DLD1 (cell line): ENCODE measurements around the gene PSD2.

Experiments used
- in situ Hi-C: cut with HindIII; loops from 2 replicates; pipeline ENCODE4 v1.10.0; 2017; ENCODE audit warnings: low sequenced_read_pairs

The PSD2 gene

DNA sequence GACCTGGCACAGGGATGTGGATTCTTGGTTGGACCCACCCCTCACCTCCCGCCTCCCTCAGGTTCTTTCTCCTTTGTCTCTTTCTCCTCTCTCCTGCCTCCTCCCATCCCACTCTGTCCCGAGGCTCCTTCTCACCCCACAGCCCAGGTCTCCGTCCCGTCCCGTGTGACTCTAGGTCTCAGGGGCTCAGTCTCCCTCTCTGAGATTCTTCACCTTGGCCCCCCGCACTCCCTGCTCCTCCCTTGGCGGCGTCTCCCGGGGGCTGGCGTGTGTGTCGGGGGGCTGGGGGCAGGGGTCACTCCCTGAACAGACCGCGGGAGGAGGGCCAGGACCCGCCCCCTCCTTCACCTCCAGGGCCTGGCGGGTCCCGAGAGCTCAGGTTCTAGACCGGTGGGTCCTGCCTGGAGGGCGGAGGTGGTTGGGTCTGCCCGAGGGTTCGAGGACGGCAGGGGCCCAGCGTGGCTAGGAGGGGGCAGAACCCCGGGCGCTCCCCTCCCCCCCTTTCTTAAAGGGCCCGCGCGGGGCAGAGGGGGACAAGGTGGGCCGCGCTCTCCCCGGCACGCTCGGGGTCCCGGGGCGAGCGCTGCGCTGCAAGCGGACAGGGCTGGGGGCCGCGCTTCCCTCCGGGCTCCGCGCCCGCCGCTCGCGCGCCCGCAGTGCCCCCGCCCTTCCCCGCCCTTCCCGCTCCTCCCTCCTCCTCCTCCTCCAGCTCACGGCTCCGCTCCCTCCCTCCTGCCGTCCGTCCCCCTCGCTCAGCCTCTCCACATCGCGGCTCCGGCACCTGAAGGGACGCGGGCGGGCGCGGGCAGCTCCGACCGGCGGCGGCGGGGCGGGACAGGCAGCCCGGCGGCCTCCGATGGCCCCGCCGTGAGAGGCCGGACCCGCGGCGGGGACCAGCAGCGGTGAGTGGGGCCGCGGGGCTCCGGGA, at the start of gene PSD2:
Gene PSD2 (plus strand): TSS at position 735 of the 928 bp plus-strand sequence. CDS start 13,633 bp downstream, outside the sequence.
- in situ Hi-C loops = no loop called here

DNA sequence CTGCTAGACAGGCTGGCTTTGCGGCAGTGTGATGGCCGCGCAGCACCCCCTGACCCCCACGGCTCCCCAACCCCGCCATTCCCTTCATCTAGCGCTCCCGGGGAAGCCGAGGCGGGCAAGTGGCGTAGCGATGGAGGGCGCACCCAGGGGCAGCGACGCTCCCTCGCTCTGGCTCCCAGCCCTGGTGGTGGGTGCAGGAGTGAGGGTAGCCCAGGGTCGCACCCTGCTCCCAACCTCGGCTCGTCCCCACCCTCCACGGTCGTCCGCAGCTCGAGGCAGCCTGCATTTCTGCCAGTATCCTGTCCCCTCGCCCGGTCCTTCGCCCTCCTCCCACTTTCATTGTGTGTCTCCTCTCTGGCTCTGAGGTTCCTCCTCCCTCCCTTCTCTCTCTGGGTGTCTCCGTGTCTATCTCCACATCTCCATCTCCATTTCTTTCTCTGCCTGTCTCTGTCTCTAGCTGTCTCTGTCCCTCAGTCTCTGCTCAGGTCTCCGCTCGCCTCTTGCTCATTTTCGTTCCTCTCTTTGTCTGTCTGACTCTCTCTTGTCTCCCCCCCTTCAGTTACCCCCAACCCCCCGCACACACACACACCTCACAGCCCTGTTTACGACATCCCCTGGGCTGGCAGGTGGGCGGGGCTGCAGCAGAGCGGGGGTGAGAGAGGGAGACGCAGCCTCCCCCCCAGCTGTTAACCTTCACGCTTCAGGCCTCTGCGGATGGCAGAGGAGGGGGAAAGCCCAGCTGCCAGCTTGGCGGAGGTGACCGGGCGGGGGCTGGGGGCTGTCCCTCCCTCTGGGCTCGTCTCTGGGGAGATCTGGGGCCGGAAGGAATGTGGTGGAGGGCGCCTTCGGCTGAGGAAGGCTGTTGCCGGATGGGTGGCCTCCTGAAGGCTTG, 48.7 kb upstream of the PSD2 start:
- in situ Hi-C loops = no loop called here

DNA sequence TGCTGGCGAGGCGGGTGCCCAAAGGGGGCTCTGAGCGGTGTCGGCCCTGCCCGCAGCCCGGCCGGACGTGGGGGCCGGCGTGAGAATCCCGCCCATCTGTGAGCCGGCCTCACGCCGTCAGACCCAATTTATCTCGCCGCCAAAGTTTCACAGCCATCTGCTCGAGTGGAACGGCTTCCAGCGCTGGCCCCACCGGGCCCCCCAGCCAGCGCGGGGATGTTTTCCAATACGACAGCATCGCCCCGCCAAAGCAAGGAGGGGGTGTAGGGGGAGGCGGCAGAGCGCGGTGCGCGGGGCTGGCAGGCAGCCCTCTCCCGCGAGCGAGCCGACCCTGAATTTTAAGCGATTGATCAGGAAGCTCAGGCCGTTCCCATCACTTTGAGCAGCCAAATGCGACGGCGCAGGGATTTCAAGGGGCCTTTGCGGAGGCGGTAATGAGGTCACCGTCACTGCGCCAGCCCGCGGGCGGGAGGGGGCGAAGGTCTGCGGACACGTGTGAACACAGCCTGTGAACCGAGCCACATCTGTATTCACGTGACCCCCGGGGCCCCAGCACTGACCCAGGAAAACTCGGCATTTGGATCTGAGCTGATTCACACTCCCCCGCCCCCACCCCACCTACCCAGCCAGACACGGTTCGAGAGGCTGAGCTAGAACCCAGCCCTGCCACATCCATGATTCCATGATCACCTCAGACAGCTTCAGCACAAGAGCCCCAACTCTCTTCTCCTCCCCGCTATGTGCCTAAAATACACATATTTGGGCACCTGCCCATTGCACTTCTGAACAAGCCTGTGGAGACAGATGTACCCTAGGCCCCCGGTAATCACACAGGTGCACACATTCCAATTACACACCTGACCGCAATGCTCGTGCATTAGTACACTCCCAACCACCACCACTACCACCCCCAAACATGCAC, 47.8 kb upstream of the PSD2 start:
- in situ Hi-C loops = no loop called here

DNA sequence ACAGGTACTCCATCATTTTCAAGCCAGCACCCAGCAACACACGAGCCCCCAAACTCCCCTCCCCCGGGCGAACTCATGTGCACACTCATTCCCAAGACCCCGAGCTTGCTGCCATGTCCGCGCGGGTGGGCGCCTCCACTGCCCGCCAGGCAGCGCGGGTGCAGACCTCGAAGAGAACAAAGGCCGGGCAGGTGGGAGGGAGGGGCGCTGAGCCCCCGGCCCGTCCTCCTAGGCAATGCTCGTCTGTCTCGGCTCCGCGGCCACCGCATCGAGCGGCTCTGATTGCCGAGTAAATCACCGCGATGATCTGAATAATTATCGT, 47.1 kb upstream of the PSD2 start:
- in situ Hi-C loops = no loop called here

DNA sequence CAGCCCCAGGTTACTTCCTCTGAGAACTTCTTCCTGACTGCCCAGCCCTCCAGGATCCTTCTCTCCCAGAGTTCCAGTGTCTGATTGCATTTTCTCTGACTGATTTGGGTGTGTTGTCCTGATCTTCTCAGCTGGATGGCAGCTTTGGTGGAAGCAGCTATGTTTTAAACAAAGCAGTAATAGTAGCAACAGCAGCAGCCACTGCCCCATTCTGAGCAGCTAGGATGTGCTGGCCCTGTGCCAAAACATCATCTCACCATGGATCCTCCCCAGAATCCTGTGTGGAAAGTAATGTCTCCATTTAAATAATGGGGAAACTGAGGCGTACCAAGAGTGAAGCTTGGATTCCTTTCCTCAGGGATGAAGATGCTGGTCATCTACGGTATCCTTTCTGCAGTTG, 46.4 kb upstream of the PSD2 start:
- in situ Hi-C loops = no loop called here

DNA sequence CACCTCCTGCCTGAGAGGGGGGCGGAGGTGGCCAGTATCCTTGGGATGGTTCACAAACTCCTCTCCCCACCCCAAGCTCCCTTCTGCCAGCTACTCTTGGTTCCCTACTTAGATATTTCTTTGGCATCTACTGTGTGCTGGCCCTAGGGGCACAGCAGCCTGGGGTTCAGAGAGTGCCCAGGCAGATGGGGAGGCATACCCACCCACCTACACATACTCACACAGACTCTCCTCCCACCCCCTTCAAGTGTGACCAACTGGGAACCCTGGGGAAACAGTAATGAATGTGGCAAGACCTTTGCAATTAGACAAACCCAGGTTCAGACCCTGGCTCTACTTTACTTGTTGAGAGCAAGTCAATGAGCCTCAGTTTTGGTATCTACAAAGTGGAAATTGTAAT, 44.4 kb upstream of the PSD2 start:
- in situ Hi-C loops = loop anchor here (25.0 kb wide), 1 partner anchor 339 kb away; the partner anchor contains the start of gene SPATA24

DNA sequence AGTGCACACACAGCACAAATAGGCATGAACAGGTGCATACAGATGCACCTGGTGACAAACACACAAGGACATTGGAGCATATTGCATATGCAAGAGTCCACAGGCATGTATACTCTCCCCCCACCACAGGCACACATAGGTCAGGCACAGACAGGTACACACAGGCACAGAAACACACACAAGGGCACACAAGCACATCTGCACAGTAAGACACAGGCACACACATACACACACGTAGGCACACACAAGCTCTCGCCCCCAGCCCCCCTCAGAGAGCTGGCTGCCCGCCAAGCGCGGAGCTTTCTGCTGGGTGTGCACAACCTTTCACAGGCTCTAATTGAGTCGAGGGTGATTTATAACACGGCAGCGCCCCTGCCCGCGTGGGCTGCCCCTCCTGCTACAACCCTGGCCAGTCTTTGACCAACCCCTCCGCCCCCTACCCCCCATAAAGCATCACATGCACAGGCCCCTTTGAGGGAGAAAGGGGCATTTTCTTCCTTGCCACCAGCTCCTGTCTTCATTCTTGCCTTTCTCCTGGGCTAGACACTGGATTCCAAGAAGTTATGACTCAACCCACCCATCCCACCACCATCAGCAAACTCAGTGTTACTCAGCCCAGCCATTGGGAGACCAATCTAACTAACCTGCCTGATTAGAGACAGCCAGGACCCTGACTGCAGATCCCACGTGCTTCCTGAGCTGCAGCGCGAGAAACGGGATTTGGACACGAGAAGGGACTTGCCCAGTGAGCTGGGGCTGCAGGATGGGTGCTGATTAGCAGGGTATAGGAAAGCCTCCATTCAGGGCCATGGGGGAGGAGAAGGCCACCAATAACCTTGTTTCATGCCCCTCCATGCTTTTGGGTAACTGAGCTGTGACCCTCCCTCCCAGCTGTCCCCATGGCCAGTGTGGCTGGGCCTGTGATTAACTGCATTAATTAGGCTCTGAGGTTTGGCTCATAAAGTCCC, 42.8 kb upstream of the PSD2 start:
- in situ Hi-C loops = loop anchor here (25.0 kb wide), 1 partner anchor 340 kb away; the partner anchor contains the start of gene SPATA24

DNA sequence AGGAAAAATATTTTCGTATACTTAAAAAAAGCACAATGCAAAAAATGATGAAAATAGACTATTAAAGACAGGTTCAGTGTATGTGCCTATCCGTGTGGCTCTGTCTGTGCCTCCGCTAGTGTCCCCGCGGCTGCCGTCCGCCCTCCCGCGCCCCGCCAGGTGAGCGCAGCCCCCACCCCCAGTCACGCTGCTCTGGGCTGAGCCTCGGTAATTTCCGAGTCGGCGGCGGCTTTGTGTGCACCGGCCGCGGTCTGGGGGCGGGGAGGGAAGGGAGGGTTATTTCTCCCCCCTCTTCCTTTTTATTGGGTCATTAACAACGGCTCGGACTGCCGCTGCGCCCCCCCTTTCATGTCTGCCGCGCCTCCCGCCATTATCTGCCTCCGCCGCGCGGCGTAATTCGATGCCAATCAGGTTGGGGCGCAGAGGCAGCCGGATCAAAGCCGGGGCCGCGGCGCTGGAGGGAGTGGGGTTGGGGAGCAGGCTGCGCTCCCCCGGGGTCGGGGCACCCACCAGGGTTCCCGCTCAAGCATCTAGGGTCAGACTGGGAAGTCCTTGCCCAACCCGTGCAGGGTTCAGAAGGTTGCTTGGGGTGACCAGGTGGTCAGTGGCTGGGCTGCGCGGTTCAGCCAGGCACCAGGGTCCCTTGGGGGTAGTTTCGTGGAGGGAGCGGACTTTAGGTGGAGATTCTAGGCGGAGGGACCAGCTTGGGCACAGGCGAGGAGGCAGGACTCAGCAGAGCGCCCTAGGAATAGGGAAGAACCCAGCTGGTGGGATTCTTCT, 39.5 kb upstream of the PSD2 start:
- in situ Hi-C loops = loop anchor here (25.0 kb wide), 1 partner anchor 344 kb away; the partner anchor contains the start of gene SPATA24

DNA sequence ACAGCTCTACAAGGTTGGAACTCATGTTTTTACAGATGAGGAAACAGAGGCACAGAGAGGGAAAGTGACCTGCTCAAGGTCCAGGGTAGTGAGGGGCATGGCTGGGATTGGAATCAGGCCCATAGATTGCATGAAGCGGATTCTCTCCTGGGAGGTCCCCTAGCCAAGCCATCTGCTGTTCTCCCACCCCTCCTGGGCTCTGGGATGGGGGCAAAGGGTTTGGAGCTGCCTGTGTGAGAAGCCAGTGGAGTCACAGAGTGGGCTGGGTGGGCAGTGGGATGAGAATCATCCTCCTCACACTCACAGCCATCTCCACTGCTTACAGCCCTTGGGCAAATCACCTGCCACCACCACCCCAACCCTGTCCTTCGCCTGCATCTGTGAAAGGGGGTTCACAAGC, 38.6 kb upstream of the PSD2 start:
- in situ Hi-C loops = loop anchor here (25.0 kb wide), 1 partner anchor 345 kb away; the partner anchor contains the start of gene SPATA24

DNA sequence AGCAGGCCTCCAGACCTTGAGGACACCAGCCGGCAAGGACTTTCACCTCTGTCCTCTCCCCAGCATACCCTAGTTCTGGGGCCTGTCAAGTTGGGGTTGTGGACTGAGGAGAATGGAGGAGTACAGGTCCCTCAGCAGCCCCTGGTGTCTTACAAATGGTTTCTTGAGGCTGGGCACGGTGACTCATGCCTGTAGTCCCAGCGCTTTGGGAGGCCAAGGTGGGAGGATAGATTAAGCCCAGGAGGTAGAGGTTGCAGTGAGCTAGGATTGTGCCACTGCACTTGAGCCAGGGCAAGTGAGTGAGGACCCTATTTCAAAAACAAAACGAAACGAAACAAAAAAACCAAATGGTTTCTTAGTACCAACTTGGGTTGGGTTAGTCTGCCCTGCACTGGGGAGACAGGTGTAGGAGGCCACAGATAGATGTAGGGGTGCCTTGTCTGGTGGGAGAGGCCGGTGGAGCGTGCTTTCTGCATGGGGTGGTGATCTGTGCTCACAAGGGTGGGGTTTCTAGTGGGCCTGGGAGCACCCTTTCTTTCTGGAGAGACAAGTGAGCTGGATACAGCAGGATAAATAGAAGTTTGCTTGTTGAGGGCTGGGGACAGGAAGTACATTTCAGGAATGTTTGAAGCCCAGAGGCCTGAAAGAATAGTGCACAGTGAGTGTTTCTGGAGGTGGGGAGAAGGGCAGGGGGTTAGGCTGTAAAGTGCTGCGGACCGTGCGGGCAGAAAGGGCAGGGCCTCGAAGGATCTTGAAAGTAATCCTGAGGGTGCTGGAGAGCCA, 37.7 kb upstream of the PSD2 start:
- in situ Hi-C loops = loop anchor here (25.0 kb wide), 1 partner anchor 346 kb away; the partner anchor contains the start of gene SPATA24

DNA sequence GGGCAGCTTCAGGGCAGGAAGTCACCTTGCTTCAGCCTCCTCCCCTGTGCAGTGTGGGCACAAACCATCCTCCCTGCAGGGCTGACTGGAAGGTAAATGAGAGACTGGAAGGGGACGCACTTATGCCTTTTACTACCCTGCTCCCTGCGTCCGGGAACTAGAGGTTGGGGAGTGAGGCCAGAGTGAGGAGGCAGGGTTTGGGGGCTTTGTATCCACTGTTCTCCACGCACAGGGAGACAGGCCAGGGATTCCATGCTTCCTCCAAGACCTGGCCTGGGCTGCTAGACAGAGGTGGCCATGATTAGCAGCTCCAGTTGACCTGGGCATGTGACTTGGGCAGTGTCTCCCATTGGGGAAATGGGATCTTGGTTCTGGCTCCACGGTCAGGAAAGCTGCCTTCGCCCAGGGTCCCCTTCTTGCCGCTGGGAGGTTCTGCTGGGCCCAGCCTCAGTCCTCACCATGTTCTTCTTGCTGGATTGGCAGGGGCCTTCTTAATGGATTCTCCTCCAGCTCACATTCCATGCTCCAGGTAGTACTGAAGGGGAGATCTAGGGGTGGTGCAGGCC, 37.0 kb upstream of the PSD2 start:
- in situ Hi-C loops = loop anchor here (25.0 kb wide), 1 partner anchor 346 kb away; the partner anchor contains the start of gene SPATA24

DNA sequence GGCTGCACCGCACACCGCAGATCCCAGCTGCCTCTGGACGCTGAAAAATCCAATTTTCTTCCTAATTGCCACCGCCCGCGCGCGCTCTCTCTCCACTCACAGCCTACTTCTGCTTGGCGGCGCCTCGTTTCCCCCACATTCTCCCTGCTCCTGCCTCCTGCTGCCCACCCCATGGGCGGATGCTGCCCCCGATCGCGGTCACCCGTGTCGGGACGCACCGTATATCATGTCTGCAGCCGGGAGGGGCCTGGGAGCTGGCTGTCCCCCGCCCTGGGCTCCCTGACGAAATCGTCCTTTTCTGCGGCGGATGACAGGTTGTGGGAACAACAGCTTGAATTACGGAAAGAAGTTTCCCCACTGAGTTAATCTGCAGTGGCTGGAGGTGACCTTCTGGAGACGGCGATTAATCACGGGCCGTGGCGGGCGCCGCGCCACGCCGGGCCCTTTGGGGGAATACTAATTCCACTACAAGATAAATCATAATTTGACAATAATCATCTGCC, 36.3 kb upstream of the PSD2 start:
- in situ Hi-C loops = loop anchor here (25.0 kb wide), 1 partner anchor 347 kb away; the partner anchor contains the start of gene SPATA24

DNA sequence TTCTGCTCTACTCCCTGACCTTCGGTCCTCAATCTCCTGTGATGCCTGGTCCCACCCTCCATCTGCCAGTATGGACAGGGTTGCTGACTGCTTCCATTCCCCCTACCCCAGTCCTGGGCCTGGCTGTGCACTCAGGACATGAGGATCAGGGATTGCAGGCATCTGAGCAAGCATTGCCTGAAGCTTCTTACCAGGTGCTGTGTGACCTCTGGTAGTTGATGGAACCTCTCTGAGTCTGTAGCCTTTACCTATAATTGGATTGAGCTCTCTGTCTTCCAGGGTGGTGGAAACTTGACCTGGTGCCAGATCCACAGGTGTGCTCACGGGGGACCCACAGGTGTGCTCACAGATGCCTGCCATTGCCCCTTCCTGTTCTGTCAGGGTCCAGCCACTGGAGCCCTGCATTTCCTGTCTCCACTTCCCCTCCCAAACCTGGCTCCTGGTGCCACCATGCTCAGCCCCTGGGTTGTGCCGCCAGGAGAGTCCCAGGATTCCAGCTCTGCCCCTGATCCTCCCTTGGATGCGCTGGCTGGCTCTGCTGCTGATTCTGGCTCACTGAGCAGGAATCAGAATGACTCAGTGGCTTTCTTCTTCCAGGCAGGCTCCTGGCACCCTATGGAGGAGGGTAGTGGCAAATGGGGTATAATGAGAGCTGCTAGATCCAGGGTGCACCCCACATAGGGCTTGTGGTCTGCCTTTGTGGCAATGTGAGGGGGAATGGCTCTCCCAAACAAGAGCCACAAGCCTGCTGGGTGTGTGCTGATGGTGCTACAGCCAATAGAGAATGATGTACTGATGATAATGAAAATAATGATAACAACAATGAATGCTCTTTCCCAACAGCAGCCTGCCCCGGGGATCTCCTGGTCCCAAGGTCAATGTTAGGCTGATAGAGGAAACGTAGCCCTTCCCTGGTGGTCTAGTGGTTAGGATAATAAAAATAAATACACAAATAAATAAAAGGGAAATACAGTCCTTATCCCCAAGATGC, 35.2 kb upstream of the PSD2 start:
- in situ Hi-C loops = loop anchor here (25.0 kb wide), 1 partner anchor 348 kb away; the partner anchor contains the start of gene SPATA24

DNA sequence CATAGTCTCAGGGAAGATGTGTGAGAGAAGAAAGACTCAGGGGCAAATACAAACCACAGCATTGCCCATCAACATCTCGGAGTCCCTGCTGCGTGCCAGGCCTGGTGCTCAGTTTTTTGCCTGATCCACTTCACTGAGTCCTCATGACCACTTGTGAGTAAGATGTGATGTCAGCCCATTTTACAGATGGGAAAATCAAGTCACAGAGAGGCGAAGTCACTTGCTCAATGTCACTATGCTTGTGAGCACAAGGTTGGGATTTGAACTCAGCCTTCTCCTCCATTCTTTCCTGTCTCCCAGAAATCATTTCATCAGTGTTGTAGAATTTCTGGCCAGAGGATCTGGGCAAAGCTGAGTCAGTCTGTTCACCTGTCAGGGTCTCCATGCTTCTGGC, 34.6 kb upstream of the PSD2 start:
- in situ Hi-C loops = loop anchor here (25.0 kb wide), 1 partner anchor 349 kb away; the partner anchor contains the start of gene SPATA24

DNA sequence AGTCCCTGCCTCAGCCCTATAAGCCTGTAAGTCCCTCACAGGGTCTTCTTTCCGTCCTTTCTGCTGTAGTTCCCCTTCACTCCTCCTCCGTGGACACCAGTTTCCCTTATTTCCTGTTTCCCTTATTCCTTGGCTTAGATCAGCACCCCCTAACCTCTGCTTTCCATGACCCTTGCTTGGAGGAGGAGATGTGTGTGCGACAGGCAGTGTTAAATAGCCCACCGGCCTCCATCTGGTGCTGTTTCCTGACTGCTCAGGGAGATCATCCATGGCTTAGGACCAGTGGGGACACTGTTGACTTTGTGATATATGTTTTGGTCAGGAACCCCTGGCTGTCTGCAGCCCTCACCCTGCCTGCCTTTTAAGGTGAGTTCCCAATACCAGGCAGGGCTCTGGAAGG, 34.1 kb upstream of the PSD2 start:
- in situ Hi-C loops = loop anchor here (25.0 kb wide), 1 partner anchor 349 kb away; the partner anchor contains the start of gene SPATA24
